SK-MEL-5 (cell line): Measurements from ENCODE around the gene HSD11B1. TPM values are rescaled to one million over a fixed set of nuclear protein-coding genes. Genes with fewer than 3 reads are reported as not detected.
"Not testable (repeated sequence)": the region's sequence is repeated elsewhere in the genome, so short reads cannot be mapped to it uniquely, and the experiment has no call there.

ENCODE experiments used
- DNase-seq: peaks from one replicate; pipeline ENCODE4 v3.0.0-alpha.2; 2016; ENCODE audit warnings: low read depth, low spot score
- in situ Hi-C: cut with HindIII; loops from 2 replicates; pipeline ENCODE4 v1.10.0; 2016; ENCODE audit warnings: low sequenced_read_pairs, high pct_unique_total_duplicates, low pct_unique_long_range_greater_than_20kb
- total RNA-seq: library from RNA; depleted of rRNA; stranded (reverse); fragments of >200 nt; shearing (Covaris generic); gene quantifications from 2 replicates; pipeline ENCODE4 v1.2.3, GENCODE V29; 2014

The HSD11B1 gene
- total RNA-seq, 1 experiment from 2014 or later, result not detected

DNA sequence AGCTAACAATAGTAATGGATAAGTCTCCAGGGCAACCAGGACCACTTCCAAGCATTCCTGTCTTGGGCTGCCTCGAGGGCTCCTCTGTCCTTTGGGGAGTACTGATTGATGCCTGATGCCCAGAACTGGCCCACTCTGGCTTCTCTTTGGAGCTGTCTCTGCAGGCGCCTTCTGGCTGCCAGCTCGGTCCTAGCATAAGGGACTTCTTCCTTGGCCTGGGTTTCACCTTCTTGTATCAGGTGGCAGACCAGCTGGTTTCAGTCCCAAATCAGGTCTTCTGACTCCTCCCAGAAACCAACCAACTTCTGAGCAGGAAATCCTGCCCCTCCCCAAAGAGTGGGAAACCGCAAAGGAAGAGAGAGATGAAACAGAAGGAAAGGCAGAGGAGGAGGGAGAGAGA is 18.8 kb upstream of the HSD11B1 start:
- no peak for DNase-seq
- in situ Hi-C loops, result no loop called here

DNA sequence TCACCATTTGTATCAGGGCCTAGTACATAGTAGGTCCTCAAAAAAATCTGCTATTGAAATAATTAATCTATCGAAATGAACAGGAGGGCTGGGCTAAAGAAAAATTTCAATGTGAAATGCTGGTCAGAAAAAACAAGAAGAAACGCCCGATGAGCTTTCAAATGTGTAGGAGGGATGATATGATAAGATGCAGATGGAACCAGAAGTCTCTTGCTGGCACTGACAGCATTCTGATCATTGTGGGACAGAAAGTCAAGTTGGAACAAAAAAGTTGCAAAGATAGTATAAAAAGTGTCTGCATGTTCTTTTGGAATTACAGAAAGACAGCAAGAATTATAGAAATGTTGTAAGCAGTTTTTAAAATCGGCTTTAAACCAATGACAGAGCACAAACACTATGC is 18.3 kb upstream of the HSD11B1 start:
- no peak for DNase-seq
- in situ Hi-C loops, result no loop called here

DNA sequence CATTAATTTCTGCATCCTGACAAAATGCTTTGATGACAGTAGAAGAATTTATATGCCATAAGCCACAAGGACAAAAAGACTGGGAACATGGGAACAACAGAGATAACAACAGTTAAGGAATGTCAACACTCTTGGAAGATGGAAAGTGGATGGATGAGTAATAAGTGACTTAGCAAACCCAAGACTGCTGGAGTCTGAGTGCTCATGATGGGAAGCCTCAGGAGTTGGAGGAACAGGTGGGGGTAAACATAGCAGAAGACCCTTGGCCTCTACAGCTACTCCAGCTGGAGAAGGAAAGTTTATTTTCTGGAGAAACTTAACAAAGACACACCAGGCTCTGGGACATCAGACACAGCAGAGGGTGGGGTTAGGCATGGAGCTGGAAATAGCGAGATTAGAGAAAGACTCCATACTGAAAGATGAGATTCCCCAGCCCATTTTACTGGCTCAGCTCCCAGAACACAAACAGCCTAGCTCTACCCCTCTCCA is 15.9 kb upstream of the HSD11B1 start:
- no peak for DNase-seq
- in situ Hi-C loops, result no loop called here

DNA sequence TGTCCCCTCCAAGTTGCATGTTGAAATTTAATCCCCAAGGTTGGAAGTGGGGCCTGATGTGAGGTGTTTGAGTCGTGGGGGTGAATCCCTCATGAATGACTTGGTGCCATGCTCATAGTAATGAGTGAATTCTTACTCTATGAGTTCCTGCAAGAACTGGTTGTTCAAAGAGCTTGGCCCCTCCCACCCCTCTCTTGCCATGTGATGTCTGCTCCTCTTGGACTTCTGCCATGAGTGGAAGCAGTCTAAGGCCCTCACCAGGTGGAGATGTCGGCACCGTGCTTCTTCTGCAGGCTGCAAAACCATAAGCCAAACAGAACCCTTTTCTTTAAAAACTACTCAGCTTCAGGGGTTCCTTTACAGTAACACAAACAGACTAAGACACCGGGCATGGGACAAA is 15.2 kb upstream of the HSD11B1 start:
- in situ Hi-C loops, result no loop called here
- peak; percentile 24 for DNase-seq

DNA sequence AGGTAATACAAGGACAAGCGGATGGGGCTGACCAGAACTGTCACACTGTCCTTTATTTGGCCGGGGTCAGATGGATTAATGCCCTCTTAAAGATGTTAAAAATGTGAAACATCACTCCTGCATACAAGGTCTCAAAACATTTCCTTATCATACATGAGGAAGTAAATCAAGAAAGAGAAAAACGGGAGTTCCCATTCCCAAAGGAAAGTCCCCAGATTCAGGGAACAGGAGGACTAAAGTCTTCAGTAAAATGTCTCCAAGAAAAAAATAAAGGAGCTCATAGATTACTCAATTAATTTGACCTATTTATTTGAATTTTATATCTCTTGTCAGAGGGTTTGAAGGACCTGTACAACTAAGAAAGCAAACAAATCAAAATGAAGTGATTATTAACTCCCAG is 13.4 kb upstream of the HSD11B1 start:
- no peak for DNase-seq
- in situ Hi-C loops, result no loop called here

DNA sequence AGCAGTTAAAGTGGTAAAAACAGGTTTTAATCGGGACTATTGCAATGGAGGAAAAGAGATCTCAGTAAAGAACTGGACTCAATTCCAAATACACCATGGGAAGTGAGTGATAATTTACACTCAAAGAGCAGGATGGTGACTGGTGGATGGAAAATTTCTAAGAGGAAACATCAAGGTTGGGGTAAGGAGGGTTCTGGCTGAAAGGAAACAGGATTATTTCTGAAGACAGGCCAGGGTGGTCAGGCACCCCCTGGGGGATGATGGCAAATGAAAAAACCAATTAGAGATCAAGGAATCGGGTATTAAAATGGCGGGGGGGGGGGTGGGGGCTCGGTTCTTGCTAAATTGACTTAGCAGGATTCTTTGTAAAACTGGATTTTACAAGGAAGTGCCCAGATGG is 12.3 kb upstream of the HSD11B1 start:
- in situ Hi-C loops, result no loop called here
- DNase-seq, result no peak

DNA sequence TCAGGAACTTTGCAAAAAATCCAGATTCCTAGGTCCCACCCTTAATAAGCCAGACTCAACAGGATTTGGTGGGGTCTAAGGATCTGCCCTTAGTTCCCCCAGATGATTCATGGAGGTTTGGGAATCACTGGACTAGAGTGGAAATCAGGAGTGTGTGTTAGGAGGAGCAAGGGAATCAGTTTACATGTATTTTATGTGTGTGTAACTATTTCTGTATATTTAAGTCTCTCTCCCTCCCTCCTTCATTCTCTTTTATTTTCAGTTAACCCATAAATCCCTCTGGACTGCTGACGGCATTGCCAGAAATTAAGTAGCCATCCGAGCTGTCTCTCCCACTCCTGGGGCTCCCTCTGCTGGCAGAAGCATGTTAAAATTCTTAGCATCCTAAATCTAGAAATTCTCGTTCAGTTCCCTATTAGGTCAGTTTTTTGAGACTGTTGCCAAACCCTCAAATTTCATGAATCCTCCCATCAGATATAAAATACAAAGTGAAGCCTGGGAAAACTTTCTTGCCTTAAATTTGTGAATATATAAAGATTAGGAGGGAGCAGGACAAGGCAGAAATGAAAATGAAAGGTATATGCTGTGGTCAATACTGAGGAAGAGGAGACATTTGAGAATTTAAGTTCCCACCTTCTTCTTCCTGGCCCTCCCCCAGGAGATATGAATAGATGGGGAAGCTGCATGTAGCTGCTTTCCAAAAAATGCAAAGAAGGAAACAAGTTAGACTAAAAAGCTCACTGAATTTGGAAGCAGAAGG is 11.7 kb upstream of the HSD11B1 start:
- in situ Hi-C loops, result no loop called here
- DNase-seq, result peak; percentile 86

DNA sequence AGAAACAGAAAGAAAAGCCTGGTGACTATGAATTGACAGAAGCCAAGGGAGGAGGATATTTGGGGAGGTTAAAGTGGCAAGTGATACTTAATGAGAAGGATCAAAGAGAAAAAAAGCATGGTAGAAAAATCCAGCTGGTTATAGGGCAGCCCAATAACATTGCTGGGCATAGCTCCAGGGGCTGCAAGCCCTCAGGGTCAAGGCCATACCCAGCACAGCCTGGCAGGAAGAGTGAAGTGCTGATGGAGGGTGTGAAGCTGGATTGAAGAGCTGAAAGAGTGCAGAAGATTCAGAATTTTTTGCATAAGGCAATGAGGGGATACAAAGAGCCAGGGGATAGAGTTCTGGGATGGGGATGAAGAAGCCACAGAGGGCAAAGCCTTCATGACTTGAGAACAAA is 8.0 kb upstream of the HSD11B1 start:
- no peak for DNase-seq
- in situ Hi-C loops, result no loop called here

DNA sequence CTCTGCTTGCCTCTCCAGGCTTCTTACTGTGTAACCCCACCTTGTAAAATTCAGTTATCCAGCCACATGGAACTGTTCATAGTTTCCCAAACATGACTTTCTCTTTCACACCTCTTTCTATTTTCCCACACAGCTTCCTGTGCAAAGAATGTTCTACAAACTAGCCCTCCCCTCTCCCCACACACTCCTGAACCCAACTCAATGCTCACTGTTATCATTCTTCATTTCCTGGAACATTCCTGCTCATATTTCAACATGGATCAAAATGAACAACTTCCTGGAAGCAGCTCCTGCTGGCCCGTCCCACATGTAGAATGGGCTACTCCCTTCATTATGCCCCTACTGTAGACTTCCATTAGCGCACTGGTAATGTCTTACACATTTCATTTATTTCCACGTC is 7.5 kb upstream of the HSD11B1 start:
- in situ Hi-C loops, result no loop called here

DNA sequence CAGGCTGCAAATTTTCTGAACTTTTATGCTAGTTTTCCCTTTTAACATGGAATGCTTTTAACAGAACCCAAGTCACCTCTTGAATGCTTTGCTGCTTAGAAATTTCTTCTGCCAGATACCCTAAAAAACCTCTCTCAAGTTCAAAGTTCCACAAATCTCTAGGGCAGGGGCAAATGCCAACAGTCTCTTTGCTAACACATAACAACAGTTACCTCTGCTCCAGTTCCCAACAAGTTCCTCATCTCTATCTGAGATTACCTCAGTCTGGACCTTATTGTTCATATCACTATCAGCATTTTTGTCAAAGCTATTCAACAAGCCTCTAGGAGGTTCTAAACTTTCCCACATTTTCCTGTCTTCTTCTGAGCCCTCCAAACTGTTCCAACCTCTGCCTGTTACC is 4.0 kb upstream of the HSD11B1 start:
- DNase-seq, in situ Hi-C loops: not testable (repeated sequence)

More for the DNA sequence above, 7.5 kb upstream of the HSD11B1 start:
- no peak for DNase-seq

DNA sequence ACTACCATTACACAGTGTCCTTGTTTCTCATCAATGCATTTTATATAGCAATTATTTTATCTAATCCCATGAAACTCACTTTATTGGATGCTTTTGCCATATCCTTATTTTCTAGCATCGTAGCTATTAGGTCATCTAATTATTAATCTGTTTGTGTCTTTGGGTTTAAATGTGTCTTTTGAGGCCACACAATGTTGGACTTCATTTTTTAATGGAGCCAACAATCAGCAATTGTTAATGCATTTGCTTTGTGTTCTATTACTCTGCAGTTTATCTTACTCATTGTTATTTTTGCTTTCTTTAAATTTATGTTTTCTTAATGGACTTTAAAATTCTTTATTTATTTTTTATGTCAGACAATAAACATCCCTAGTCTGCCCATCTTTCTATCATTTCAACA is 1.8 kb upstream of the HSD11B1 start:
- DNase-seq, result no peak
- in situ Hi-C loops, result no loop called here

DNA sequence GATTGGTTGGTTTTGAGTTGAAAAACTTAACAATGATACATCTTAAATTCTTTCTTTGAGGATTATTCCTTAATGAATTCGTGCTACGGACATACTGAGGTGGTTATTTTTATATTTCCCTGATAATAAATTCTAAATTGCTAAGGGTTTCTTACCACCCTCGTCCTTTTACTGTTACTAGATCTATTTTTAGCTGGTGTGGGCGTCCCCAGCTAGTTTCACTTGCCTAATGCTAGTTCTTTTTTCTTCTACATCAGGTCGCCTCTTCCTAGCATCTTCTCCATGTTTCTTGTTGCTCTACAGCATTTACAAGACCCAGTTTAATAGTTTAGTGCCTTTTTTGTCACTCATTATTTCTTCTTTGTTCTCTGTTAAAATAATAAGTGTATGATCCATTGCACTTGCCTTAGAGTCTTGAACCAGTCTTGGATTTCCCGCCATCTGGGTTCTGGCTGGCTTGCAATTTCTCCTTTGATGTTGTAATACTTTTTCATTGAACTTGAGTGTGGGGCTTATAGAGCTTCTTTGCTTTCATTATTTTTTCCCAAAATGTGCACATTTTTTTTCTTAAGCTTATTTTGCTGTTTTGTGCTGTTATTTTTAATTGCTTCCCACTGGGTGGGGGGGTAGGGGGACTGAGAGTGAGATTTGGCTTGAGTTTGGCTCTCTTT is 677 bp upstream of the HSD11B1 start:
- in situ Hi-C loops, result no loop called here

DNA sequence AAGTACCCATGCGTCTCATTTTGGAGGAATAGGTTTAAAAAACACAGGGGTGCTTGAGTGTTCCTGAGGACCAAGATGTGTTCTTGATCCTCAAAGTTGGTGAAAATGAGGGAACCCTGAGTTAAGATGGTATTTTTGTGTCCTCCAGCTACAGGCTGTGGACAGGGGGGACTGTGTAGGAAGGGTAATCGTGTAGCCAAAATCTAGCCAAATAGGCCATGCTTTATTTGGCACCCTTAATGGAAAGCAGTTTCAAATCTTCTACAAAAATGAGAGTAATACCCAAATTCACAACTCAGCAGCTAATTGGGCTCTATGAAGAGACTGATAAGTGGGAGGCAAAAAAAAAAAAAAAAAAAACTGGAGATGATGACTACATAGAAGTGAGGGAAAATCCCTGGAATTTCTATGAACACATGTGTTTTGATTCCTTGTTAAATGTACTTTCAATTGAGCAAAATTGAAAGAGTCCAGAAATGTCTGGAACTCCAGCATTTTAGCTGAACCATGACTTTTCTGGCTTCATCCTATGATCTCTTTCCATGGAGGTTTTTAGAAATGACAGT is 470 bp downstream of the HSD11B1 start:
- no peak for DNase-seq
- in situ Hi-C loops, result no loop called here

More for the DNA sequence above, 677 bp upstream of the HSD11B1 start:
- DNase-seq, result no peak

DNA sequence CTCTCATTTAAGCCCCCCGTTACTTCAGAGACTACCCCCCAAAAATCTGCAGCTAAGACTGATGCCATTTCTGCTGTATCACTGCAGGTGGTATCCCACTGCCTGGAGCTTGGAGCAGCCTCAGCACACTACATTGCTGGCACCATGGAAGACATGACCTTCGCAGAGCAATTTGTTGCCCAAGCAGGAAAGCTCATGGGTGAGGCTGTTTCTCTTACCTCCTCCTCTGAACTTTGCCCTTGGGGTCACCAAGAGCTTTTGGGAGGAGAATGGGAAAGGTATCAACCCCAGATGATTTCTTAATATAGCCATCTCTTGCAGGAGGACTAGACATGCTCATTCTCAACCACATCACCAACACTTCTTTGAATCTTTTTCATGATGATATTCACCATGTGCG is 2.0 kb downstream of the HSD11B1 start:
- in situ Hi-C loops, result no loop called here
- DNase-seq, result no peak

DNA sequence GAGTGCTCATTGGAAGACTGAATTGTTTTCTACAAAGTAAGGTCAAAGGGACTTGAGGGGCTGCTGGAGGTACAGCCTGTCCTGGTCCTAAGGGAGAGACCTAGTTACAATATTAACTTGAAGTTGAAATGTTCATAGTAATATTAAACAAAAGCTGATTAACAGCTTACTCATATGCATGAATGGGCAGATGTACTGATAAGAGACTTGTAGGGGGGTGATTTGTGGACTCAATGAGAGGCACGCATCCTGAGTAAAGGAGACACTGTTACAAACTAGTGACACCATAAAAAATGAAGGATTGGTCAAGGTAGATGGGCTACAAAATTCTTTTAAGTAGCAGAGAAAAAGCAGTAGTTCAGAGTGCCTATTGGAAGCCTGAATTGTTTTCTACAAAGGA is 2.7 kb downstream of the HSD11B1 start:
- in situ Hi-C loops, result no loop called here
- no peak for DNase-seq

DNA sequence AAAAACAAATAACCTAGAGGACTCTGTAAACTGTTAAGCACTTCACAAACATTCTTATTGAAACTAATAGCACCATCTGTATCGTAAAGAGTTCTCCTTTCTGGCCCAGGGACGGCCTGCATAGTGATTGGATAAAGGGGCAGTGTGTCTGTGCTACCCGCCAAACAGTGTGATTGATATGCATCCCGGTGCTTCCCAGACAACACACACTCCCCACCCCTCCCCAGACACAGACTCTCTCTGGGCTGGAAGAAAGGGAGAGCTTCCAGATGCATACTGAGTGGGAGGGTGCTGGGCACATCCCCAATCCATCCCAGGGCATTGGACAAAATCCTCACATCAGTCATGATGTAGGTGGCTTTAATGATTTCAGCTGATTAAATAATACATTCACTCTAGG is 3.7 kb downstream of the HSD11B1 start:
- in situ Hi-C loops, result no loop called here
- DNase-seq, result no peak

DNA sequence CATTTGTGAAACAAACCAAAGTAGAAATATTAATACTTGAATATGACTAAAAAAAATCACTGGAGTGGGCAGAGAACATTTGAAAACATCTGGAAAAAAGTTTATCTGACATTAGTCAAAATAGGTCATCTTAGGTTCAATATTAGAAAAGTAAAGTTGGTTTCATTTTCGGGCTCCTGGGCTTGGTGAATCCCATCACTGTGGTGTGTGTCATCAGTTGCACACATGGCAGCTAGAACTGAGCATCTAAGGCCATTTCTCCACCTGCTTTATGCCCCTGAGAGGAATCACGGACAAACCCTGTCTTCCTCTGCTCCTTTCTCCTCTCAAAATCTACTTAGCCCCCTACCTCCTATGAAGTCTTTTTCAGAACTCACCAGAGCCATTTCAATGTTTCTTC is 5.4 kb downstream of the HSD11B1 start:
- in situ Hi-C loops, result no loop called here
- DNase-seq, result no peak

DNA sequence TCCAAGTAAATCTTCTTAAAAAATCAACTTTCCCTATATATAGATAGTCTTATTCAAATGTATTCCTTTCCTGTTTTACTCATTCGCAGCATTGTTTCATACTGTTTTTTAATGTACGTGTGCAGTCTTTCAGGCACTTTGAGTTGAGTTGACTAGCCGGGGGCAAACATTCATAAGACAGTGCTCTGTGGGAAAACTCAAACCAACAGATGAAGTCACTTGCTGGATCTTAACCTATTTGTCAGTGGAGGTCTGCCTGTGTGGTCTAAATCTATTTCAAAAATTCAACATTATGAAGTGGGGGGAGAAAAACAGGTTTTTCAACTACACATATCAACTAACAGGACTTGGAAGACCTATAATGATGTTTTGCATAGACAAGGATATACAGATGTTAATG is 6.2 kb downstream of the HSD11B1 start:
- no peak for DNase-seq
- in situ Hi-C loops, result no loop called here

DNA sequence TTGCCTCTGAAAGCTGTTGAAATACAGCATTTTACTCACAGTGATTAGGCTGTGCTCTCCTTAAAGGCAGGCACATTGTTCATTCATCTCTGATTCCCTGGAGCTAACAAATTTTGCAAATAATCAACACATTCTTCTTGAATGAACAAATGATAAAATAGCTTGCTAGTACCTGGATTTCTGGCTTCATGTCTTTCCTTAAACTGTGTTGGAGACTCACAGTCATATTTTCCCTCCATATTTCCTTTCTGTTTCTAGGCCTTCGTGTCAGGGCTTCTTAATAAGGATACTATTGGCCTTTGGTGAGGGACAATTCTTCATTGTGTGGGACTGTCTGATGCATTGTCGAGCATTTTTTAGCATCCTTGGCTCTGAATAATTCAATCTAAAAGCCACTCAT is 9.7 kb downstream of the HSD11B1 start:
- no peak for DNase-seq
- in situ Hi-C loops, result no loop called here
